ENCODE results near the gene C11orf91.

DNA sequence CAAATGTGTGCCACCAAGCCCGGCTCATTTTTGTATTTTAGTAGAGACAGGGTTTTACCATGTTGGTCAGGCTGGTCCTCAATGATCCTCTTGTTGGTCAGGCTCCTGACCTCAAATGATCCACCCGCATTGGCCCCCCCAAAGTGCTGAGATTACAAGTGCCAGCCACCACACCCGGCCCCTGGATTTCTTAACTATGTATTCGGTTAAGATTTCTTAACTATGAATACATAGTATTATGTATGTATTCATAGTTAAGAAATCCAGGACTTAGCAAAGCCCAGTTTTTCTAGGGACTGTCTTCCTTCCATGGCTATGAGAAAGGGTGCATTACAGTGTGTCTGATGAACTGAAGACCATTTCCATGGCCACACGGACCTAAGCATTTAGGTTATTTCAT lies 1.7 kb downstream of the C11orf91 start:
- TF ChIP-seq, protein P1, sequence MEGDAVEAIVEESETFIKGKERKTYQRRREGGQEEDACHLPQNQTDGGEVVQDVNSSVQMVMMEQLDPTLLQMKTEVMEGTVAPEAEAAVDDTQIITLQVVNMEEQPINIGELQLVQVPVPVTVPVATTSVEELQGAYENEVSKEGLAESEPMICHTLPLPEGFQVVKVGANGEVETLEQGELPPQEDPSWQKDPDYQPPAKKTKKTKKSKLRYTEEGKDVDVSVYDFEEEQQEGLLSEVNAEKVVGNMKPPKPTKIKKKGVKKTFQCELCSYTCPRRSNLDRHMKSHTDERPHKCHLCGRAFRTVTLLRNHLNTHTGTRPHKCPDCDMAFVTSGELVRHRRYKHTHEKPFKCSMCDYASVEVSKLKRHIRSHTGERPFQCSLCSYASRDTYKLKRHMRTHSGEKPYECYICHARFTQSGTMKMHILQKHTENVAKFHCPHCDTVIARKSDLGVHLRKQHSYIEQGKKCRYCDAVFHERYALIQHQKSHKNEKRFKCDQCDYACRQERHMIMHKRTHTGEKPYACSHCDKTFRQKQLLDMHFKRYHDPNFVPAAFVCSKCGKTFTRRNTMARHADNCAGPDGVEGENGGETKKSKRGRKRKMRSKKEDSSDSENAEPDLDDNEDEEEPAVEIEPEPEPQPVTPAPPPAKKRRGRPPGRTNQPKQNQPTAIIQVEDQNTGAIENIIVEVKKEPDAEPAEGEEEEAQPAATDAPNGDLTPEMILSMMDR (IDR thresholded peaks at IDR 0.05; ENCODE audit: borderline replicate concordance, extremely low read depth, low read length, poor library complexity, severe bottlenecking), result no peak
- no peak for TF ChIP-seq EZH2 (IDR thresholded peaks at IDR 0.05; ENCODE audit: borderline replicate concordance, low read depth, low read length, severe bottlenecking)

All from DND-41 (cell line).